Measurements from ENCODE around the gene CAMKV.

CAMKV gene

GRCh38 chr3:49877716-49878115 is 8.0 kb upstream of the CAMKV start:
- H3K36me3 ChIP-seq: no peaks in the 10 kb centered on the region
- no peak for DNase-seq
- intact Hi-C loops (cut with DNase I; ENCODE audit: low total_unique reads): no loop called here
- no peaks in the 10 kb centered on the region for H3K9me3 ChIP-seq
- H3K4me3 ChIP-seq: no peak overlapping the region
- no peak overlapping the region for H3K27ac ChIP-seq
- no peak for TF ChIP-seq CTCF (IDR thresholded peaks at IDR 0.05)
- H3K4me1 ChIP-seq: no peaks in the 10 kb centered on the region
- peaks cover 0 to 13% of the 10 kb centered on the region in 2 donors for H3K27me3 ChIP-seq

- H3K36me3 ChIP-seq: no peaks in the 10 kb centered on the region
- no peak overlapping the region for H3K27ac ChIP-seq
- no peak for TF ChIP-seq CTCF (IDR thresholded peaks at IDR 0.05)
- no peaks in the 10 kb centered on the region for H3K4me1 ChIP-seq
- intact Hi-C loops (cut with DNase I; ENCODE audit: low total_unique reads): no loop called here
- DNase-seq: no peak
- H3K27me3 ChIP-seq: peaks cover 0 to 20% of the 10 kb centered on the region in 2 donors
- H3K4me3 ChIP-seq: no peak overlapping the region
- no peaks in the 10 kb centered on the region for H3K9me3 ChIP-seq
Measured at GRCh38 chr3:49876567-49876966, 6.9 kb upstream of the CAMKV start.

- Histone ChIP-seq H3K36me3 (no peaks in the 10 kb centered on the region), H3K4me1 (peaks cover 0 to 15% (median 13%) of the 10 kb centered on the region in 4 donors), H3K27ac (no peak overlapping the region), H3K4me3 (no peak overlapping the region), H3K9me3 (no peaks in the 10 kb centered on the region), H3K27me3 (peaks cover 4 to 39% of the 10 kb centered on the region in 2 donors)
- no peak for TF ChIP-seq CTCF (IDR thresholded peaks at IDR 0.05)
- no peak for DNase-seq
- intact Hi-C loops (cut with DNase I; ENCODE audit: low total_unique reads): no loop called here
Measured at GRCh38 chr3:49873623-49874022, 3.9 kb upstream of the CAMKV start.

- no peak for TF ChIP-seq CTCF (IDR thresholded peaks at IDR 0.05)
- peaks cover 0 to 15% (median 13%) of the 10 kb centered on the region in 4 donors for H3K4me1 ChIP-seq
- no peak overlapping the region for H3K4me3 ChIP-seq
- no peaks in the 10 kb centered on the region for H3K9me3 ChIP-seq
- DNase-seq: no peak
- no peaks in the 10 kb centered on the region for H3K36me3 ChIP-seq
- H3K27ac ChIP-seq: no peak overlapping the region
- H3K27me3 ChIP-seq: peaks cover 6 to 47% of the 10 kb centered on the region in 2 donors
- intact Hi-C loops (cut with DNase I; ENCODE audit: low total_unique reads): no loop called here
Measured at GRCh38 chr3:49872801-49873281, 3.1 kb upstream of the CAMKV start.

- Histone ChIP-seq H3K4me3 (no peak overlapping the region), H3K9me3 (no peaks in the 10 kb centered on the region), H3K27ac (no peak overlapping the region), H3K27me3 (peaks cover 6 to 59% of the 10 kb centered on the region in 2 donors), H3K4me1 (peaks cover 0 to 15% (median 13%) of the 10 kb centered on the region in 4 donors), H3K36me3 (no peaks in the 10 kb centered on the region)
- DNase-seq: no peak
- intact Hi-C loops (cut with DNase I; ENCODE audit: low total_unique reads): no loop called here
- TF ChIP-seq CTCF (IDR thresholded peaks at IDR 0.05): no peak
Measured at GRCh38 chr3:49871531-49872153, 1.9 kb upstream of the CAMKV start.

All from tibial artery (tissue), 4 donors.